ENCODE measurements around the gene TMEM94.

The TMEM94 gene

DNA sequence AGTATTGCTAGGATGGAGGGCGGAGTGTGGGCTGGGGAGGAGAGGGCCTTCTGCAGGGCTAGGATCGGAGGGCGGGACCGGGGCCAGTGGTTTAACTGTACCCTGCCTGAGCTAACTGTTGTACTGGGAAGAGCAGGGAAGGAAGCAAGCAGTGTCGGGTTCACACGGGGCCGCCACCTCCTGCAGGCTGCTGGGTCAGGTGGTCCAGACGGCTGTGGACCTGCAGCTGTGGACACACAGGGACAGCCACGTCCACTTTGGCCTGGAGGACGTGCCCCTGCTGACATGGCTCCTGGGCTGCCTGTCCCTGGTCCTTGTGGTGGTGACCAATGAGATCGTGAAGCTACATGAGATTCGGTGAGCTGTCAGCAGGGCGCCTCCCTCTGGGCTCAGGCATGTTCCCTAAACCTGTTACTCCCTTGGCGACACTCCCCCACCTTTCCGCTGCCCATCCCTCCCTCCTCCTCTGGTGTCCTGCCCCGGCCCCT is 42.3 kb downstream of the TMEM94 start:
- TF ChIP-seq CTCF (conservative IDR thresholded peaks at IDR 0.05; ENCODE audit: control insufficient read depth, insufficient read depth, low read depth, low read length) = no peak
- H3K4me3 ChIP-seq (ENCODE audit: control insufficient read depth, low read depth, low read length) = no peak overlapping the region
- DNase-seq (ENCODE audit: low read depth) = no peak

DNA sequence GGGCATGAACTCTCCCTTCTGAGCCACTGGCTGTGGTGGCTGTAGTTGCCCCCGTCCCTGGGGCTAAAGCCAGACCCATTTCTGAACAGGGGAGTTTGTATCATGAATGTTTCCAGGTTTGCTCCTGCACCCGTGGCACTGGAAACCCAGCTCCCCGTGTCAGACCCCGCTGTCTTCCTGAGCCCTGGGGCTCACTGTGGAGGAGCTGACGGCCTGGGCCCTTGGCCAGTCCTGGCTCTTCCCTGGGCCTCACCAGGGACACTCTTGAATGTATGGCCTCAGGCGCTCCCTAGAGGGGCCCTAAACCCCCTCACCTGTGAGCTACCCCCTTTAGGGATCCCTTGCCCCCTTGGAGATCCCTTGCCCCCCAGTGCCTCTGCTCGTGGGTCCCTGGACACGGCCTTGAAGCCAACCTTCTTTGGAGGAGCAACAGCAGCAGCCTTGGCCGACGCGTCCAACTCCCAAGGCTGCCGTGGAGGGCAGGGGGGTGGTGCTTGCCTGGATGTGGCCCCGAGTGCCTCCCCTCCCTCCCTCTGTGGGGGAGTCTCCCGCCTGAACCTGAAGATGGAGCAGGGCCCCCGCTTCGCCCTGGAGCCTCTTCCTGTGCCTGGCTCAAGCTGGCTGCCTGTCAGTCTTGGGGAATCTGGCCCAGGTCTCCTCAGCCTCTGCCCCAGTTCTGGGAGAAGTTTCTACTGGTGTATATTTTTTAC is 43.0 kb downstream of the TMEM94 start:
- no peak for TF ChIP-seq CTCF (conservative IDR thresholded peaks at IDR 0.05; ENCODE audit: control insufficient read depth, insufficient read depth, low read depth, low read length)
- H3K4me3 ChIP-seq (ENCODE audit: control insufficient read depth, low read depth, low read length) = no peak overlapping the region
- no peak for DNase-seq (ENCODE audit: low read depth)

GRCh38 chr17:75500419-75501216 is 44.2 kb downstream of the TMEM94 start:
- no peak overlapping the region for H3K4me3 ChIP-seq (ENCODE audit: control insufficient read depth, low read depth, low read length)
- no peak for DNase-seq (ENCODE audit: low read depth)
- TF ChIP-seq CTCF (conservative IDR thresholded peaks at IDR 0.05; ENCODE audit: control insufficient read depth, insufficient read depth, low read depth, low read length) = no peak

DNA sequence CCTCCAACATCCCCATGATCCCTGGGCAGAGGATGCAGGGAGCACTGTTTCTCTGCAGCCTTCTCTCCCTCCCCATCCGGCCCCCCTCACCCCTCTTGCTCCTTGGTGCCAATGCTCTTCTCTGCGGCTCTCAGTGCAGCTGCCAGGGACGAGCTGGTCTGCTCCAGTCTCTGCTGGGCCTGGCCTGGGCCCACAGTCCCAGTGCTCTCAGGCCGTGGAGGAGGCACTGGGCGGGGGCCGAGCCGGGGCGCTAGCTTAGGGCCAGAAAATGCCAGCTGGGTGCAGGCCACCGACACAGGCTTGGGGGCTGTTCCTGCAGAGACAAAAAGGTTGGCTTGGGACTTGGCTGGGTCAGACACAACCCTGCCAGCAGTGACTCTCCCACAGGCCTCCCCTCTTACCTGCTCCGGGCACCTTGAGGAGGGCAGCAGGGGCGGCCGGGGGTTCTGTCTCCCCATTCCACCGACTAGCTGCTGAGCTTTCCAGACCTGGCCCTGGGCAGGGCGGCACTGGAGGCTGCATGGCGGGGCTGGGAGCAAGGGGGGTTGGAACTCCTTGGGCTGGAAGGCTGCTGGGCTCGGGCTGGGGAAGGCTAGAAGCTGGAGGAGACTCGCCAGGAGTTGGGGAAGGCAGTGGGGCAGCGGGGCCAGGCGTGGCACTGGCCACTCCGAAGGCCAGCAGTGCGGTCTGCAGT is 45.1 kb downstream of the TMEM94 start:
- H3K4me3 ChIP-seq (ENCODE audit: control insufficient read depth, low read depth, low read length) = no peak overlapping the region
- DNase-seq (ENCODE audit: low read depth) = no peak
- no peak for TF ChIP-seq CTCF (conservative IDR thresholded peaks at IDR 0.05; ENCODE audit: control insufficient read depth, insufficient read depth, low read depth, low read length)

DNA sequence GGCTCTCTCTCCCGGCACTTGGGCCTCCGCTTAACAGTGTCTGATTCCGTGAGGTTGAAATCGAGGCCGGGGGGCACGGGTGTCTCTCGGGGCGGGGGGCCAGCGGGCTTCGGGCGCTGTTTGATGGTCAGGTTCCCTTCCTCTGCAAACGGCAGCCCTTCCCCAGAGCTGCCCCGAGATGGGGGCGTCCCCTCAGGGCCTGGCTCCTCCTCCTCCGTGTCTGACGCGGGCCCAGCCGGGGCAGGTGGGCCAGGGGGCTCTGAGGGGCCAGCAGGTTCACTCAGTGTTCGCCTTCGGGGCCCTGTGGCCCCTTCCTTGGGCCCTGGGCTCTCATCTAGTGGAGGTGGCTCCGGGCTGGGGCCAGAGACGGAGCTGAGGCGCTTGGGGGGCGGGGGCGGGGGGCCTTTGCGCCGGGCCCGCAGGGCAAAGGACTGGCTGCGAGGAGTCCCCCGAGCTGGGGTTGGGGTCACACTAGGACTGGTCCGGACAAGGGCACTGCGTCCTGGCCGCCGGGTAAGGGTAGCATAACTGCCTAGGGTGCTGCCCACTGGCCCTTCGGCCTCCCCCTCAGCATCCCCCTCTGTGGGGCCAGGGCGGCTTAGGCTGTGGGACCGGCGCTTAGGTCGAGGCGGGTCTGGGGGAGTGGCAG is 45.8 kb downstream of the TMEM94 start:
- TF ChIP-seq CTCF (conservative IDR thresholded peaks at IDR 0.05; ENCODE audit: control insufficient read depth, insufficient read depth, low read depth, low read length) = no peak
- no peak for DNase-seq (ENCODE audit: low read depth)
- H3K4me3 ChIP-seq (ENCODE audit: control insufficient read depth, low read depth, low read length) = no peak overlapping the region

GRCh38 chr17:75502721-75503329 is 46.4 kb downstream of the TMEM94 start:
- TF ChIP-seq CTCF (conservative IDR thresholded peaks at IDR 0.05; ENCODE audit: control insufficient read depth, insufficient read depth, low read depth, low read length) = no peak
- no peak for DNase-seq (ENCODE audit: low read depth)
- no peak overlapping the region for H3K4me3 ChIP-seq (ENCODE audit: control insufficient read depth, low read depth, low read length)

Measured in fibroblast of mammary gland (primary cell).